SK-N-SH (cell line): ENCODE measurements around the gene CTCFL.

Experiments
- FOXM1 ChIP-seq: IDR thresholded peaks from 2 replicates; pipeline ENCODE4 v1.4.0; 2012; ENCODE audit warnings: low read depth, mild to moderate bottlenecking
- PBX3 ChIP-seq: IDR thresholded peaks from 2 replicates; pipeline ENCODE4; 2012
- SMC3 ChIP-seq: IDR thresholded peaks from 2 replicates; pipeline ENCODE4 v1.6.1; 2012; ENCODE audit warnings: low read depth, low read length, improper control_type of control experiment
- USF1 ChIP-seq: IDR thresholded peaks from 2 replicates; pipeline ENCODE4 v1.4.0; 2012; ENCODE audit warnings: low read depth, borderline replicate concordance
- YY1 ChIP-seq: IDR thresholded peaks from 2 replicates; pipeline ENCODE4 v1.4.0; 2012; ENCODE audit warnings: low read depth, mild to moderate bottlenecking
- ZBTB33 ChIP-seq: IDR thresholded peaks from 2 replicates; pipeline ENCODE4 v1.4.0; 2012; ENCODE audit warnings: low read depth, borderline replicate concordance

GRCh38 chr20:57473246-57474048 lies 51.5 kb downstream of the CTCFL start:
- TF ChIP-seq FOXM1 (no peak), SMC3 (no peak), ZBTB33 (no peak), YY1 (no peak), USF1 (no peak), PBX3 (no peak)
